HCT116 (cell line): ENCODE measurements around the gene FAT1.
A peak's percentile ranks its signal among the peaks of the same experiment; 100 is the strongest.

ENCODE experiments used
- CBX3 ChIP-seq: IDR thresholded peaks from 2 replicates; pipeline ENCODE4 v1.6.1; 2012; ENCODE audit warnings: low read depth
- CEBPB ChIP-seq: IDR thresholded peaks from 2 replicates; pipeline ENCODE4 v1.6.1; 2012; ENCODE audit warnings: low read depth
- EZH2 ChIP-seq: fragments of 200-600 bp; sonication (generic); IDR thresholded peaks from 2 replicates; pipeline ENCODE4 v1.6.1; 2017; ENCODE audit warnings: antibody characterized with exemption, mixed run types
- EZH2phosphoT487 ChIP-seq: fragments of 200-600 bp; IDR thresholded peaks from 2 replicates; pipeline ENCODE4 v1.6.1; 2018; ENCODE audit warnings: antibody characterized with exemption, borderline replicate concordance
- JUND ChIP-seq: IDR thresholded peaks from 2 replicates; pipeline ENCODE4 v1.6.1; 2012
- MAX ChIP-seq: IDR thresholded peaks from 2 replicates; pipeline ENCODE4 v1.6.1; 2012
- POLR2A ChIP-seq: IDR thresholded peaks from 2 replicates; pipeline ENCODE4 v1.7.0; 2011; ENCODE audit warnings: borderline replicate concordance; ENCODE audit not compliant: insufficient read depth, insufficient read length; ENCODE audit errors: extremely low read depth
- POLR2AphosphoS5 ChIP-seq: IDR thresholded peaks from 2 replicates; pipeline ENCODE4 v1.6.1; 2011; ENCODE audit warnings: mild to moderate bottlenecking, low read depth, low read length, moderate library complexity
- RAD21 ChIP-seq: IDR thresholded peaks from 2 replicates; pipeline ENCODE4 v1.6.1; 2012; ENCODE audit warnings: low read depth, mild to moderate bottlenecking
- REST ChIP-seq: IDR thresholded peaks from 2 replicates; pipeline ENCODE4 v1.6.1; 2012; ENCODE audit warnings: low read depth
- SIN3A ChIP-seq: IDR thresholded peaks from 2 replicates; pipeline ENCODE4 v1.6.1; 2012; ENCODE audit warnings: low read depth
- TCF7L2 ChIP-seq: IDR thresholded peaks from 2 replicates; pipeline ENCODE4 v1.7.0; 2011; ENCODE audit warnings: borderline replicate concordance, inconsistent platforms; ENCODE audit not compliant: insufficient read depth, insufficient read length; ENCODE audit errors: extremely low read depth
- YY1 ChIP-seq: IDR thresholded peaks from 2 replicates; pipeline ENCODE4 v1.6.1; 2011; ENCODE audit warnings: low read length, low read depth, moderate library complexity, mild to moderate bottlenecking; ENCODE audit not compliant: insufficient replicate concordance; ENCODE audit errors: extremely low read depth
- TF ChIP-seq, protein P1 (sequence below), 3 experiments: fragments of 200-600 bp in 1 of 3; sonication (generic) in 1 of 3; IDR thresholded peaks in 2 of 3; conservative IDR thresholded peaks in 1 of 3; 2 replicates each; pipeline ENCODE4 v1.5.1; 2012 to 2017; ENCODE audit warnings: low read depth in 2 of 3, low read length in 2 of 3, antibody characterized with exemption in 1 of 3, borderline replicate concordance in 1 of 3, control low read depth in 1 of 3, mild to moderate bottlenecking in 1 of 3, mixed read lengths in 1 of 3, mixed run types in 1 of 3, moderate library complexity in 1 of 3; ENCODE audit not compliant: insufficient read depth in 1 of 3

GRCh38 chr4:186643501-186644310 is 80.0 kb downstream of the FAT1 start:
- TF ChIP-seq POLR2A (no peak), CBX3 (peak; percentile 59; the same call in 1 of the 2 replicates), MAX (0 out of 2 replicates have a peak, but pooled peaks have one; percentile 13), EZH2 (no peak), POLR2AphosphoS5 (no peak), SIN3A (no peak), CEBPB (peak; percentile 87), TCF7L2 (no peak), JUND (peak; percentile 65), EZH2phosphoT487 (no peak), REST (no peak), YY1 (no peak), RAD21 (no peak)
- TF ChIP-seq, protein P1, sequence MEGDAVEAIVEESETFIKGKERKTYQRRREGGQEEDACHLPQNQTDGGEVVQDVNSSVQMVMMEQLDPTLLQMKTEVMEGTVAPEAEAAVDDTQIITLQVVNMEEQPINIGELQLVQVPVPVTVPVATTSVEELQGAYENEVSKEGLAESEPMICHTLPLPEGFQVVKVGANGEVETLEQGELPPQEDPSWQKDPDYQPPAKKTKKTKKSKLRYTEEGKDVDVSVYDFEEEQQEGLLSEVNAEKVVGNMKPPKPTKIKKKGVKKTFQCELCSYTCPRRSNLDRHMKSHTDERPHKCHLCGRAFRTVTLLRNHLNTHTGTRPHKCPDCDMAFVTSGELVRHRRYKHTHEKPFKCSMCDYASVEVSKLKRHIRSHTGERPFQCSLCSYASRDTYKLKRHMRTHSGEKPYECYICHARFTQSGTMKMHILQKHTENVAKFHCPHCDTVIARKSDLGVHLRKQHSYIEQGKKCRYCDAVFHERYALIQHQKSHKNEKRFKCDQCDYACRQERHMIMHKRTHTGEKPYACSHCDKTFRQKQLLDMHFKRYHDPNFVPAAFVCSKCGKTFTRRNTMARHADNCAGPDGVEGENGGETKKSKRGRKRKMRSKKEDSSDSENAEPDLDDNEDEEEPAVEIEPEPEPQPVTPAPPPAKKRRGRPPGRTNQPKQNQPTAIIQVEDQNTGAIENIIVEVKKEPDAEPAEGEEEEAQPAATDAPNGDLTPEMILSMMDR (IDR thresholded peaks at IDR 0.05 in 2 of 3, conservative IDR thresholded peaks at IDR 0.05 in 1 of 3; ENCODE audit: borderline replicate concordance in 1 of 3, insufficient read depth in 1 of 3, low read depth in 2 of 3, low read length in 2 of 3) = no peak
